ENCODE results near the gene CHRNA9.

CHRNA9 gene

GRCh38 chr4:40337523-40337922, 2.4 kb downstream of the CHRNA9 start:
- ChIA-PET CTCF (no interaction called here), POLR2A (no interaction called here)
- TF ChIP-seq ELF4 (IDR thresholded peaks at IDR 0.05): no peak
- no peak for TF ChIP-seq ARNT (IDR thresholded peaks at IDR 0.05)
- no peak for TF ChIP-seq FOXM1 (IDR thresholded peaks at IDR 0.05; ENCODE audit: borderline replicate concordance)
- no peak for TF ChIP-seq SUZ12 (IDR thresholded peaks at IDR 0.05)
- no peak for TF ChIP-seq LEF1 (IDR thresholded peaks at IDR 0.05; ENCODE audit: borderline replicate concordance)
- no peak for TF ChIP-seq ZNF384 (IDR thresholded peaks at IDR 0.05)
- TF ChIP-seq PKNOX1 (IDR thresholded peaks at IDR 0.05): no peak
- no peak for TF ChIP-seq FOXK2 (IDR thresholded peaks at IDR 0.05)
- TF ChIP-seq TARDBP (IDR thresholded peaks at IDR 0.05): no peak
- no peak for TF ChIP-seq FOXA1 (IDR thresholded peaks at IDR 0.05)
- no peak for DNase-seq (ENCODE audit: extremely low spot score)

- TF ChIP-seq TARDBP (IDR thresholded peaks at IDR 0.05) (no peak), FOXM1 (IDR thresholded peaks at IDR 0.05; ENCODE audit: borderline replicate concordance) (no peak), SUZ12 (IDR thresholded peaks at IDR 0.05) (no peak), ELF4 (IDR thresholded peaks at IDR 0.05) (no peak), PKNOX1 (IDR thresholded peaks at IDR 0.05) (no peak), BHLHE40 (IDR thresholded peaks at IDR 0.05; ENCODE audit: borderline replicate concordance) (no peak), ZNF384 (IDR thresholded peaks at IDR 0.05) (no peak), CTBP1 (IDR thresholded peaks at IDR 0.05; ENCODE audit: borderline replicate concordance) (no peak), FOXK2 (IDR thresholded peaks at IDR 0.05) (no peak)
- no peak for DNase-seq (ENCODE audit: extremely low spot score)
- ChIA-PET CTCF (interaction anchor here (2.1 kb wide), 1 partner anchor 23 kb away, joined by 4 read pairs; no protein-coding TSS in a partner anchor), POLR2A (no interaction called here)
Observed at GRCh38 chr4:40340030-40340429, 4.9 kb downstream of the CHRNA9 start.

DNA sequence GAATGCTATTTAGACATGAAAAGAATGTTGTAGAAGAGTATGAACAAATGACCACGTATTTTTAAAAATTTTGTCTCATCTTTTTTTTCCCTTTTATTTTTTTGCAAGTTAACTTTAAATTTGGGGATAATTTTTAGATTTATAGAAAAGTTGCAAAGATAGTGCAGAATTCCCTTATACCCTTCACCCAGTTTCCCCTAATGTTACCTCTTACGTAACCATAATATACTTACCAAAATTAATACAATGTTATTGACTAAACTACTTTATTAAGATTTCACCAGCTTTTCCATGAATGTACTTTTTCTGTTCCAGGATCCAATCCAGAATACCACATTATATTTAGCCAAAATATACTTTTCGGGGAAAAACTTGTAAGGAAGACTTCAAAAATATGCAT, 12.3 kb downstream of the CHRNA9 start:
- ChIA-PET CTCF (interaction anchor here (0.6 kb wide), 1 partner anchor 22 kb away, joined by 6 read pairs; no protein-coding TSS in a partner anchor), POLR2A (no interaction called here)
- no peak for TF ChIP-seq BHLHE40 (IDR thresholded peaks at IDR 0.05; ENCODE audit: borderline replicate concordance)
- no peak for TF ChIP-seq CTBP1 (IDR thresholded peaks at IDR 0.05; ENCODE audit: borderline replicate concordance)
- no peak for TF ChIP-seq ZNF384 (IDR thresholded peaks at IDR 0.05)
- no peak for TF ChIP-seq LEF1 (IDR thresholded peaks at IDR 0.05; ENCODE audit: borderline replicate concordance)
- TF ChIP-seq SUZ12 (IDR thresholded peaks at IDR 0.05): no peak
- no peak for TF ChIP-seq PKNOX1 (IDR thresholded peaks at IDR 0.05)
- no peak for TF ChIP-seq SP1 (IDR thresholded peaks at IDR 0.05)
- no peak for TF ChIP-seq NFRKB (IDR thresholded peaks at IDR 0.05)
- no peak for TF ChIP-seq FOXA1 (IDR thresholded peaks at IDR 0.05)
- no peak for TF ChIP-seq FOXM1 (IDR thresholded peaks at IDR 0.05; ENCODE audit: borderline replicate concordance)
- no peak for TF ChIP-seq TARDBP (IDR thresholded peaks at IDR 0.05)
- no peak for TF ChIP-seq ELF4 (IDR thresholded peaks at IDR 0.05)
- no peak for TF ChIP-seq HDGF (IDR thresholded peaks at IDR 0.05; ENCODE audit: borderline replicate concordance)
- TF ChIP-seq ARNT (IDR thresholded peaks at IDR 0.05): no peak
- no peak for TF ChIP-seq L3MBTL2 (conservative IDR thresholded peaks at IDR 0.05)
- no peak for TF ChIP-seq FOXK2 (IDR thresholded peaks at IDR 0.05)
- no peak for DNase-seq (ENCODE audit: extremely low spot score)

GRCh38 chr4:40348000-40348399, 12.9 kb downstream of the CHRNA9 start:
- no peak for DNase-seq (ENCODE audit: extremely low spot score)
- TF ChIP-seq HDGF (IDR thresholded peaks at IDR 0.05; ENCODE audit: borderline replicate concordance) (no peak), ZNF384 (IDR thresholded peaks at IDR 0.05) (no peak), FOXA1 (IDR thresholded peaks at IDR 0.05) (no peak), ARNT (IDR thresholded peaks at IDR 0.05) (no peak), TARDBP (IDR thresholded peaks at IDR 0.05) (no peak), ELF4 (IDR thresholded peaks at IDR 0.05) (no peak), LEF1 (IDR thresholded peaks at IDR 0.05; ENCODE audit: borderline replicate concordance) (no peak), FOXK2 (IDR thresholded peaks at IDR 0.05) (no peak), SP1 (IDR thresholded peaks at IDR 0.05) (no peak)
- CTCF ChIA-PET: interaction anchor here (0.6 kb wide), 1 partner anchor 23 kb away, joined by 6 read pairs; no protein-coding TSS in a partner anchor
- POLR2A ChIA-PET: no interaction called here

GRCh38 chr4:40349561-40350198, 14.5 kb downstream of the CHRNA9 start:
- CTCF ChIA-PET: no interaction called here
- POLR2A ChIA-PET: no interaction called here
- TF ChIP-seq SP1 (IDR thresholded peaks at IDR 0.05) (no peak), ELF4 (IDR thresholded peaks at IDR 0.05) (no peak), CTBP1 (IDR thresholded peaks at IDR 0.05; ENCODE audit: borderline replicate concordance) (no peak), NFRKB (IDR thresholded peaks at IDR 0.05) (no peak), PKNOX1 (IDR thresholded peaks at IDR 0.05) (no peak), HDGF (IDR thresholded peaks at IDR 0.05; ENCODE audit: borderline replicate concordance) (no peak), FOXM1 (IDR thresholded peaks at IDR 0.05; ENCODE audit: borderline replicate concordance) (no peak), BHLHE40 (IDR thresholded peaks at IDR 0.05; ENCODE audit: borderline replicate concordance) (no peak)
- DNase-seq (ENCODE audit: extremely low spot score): no peak
